HEK293T (cell line): Measurements from ENCODE around the gene CMKLR1.
A peak's percentile ranks its signal among the peaks of the same experiment; 100 is the strongest.

Experiments
- CTCF ChIA-PET: fragments of 350-600 bp; formaldehyde crosslinking; extraction: SDS; loops from one replicate; lab custom pipeline; 2021; ENCODE audit warnings: antibody characterized with exemption, inconsistent platforms; lab: Yijun Ruan, JAX
- POLR2A ChIA-PET: fragments of 350-600 bp; formaldehyde crosslinking; extraction: SDS; loops from one replicate; lab custom pipeline; 2020; ENCODE audit warnings: antibody characterized with exemption, inconsistent platforms; lab: Yijun Ruan, JAX
- DNase-seq: peaks from one replicate; pipeline ENCODE4 v3.0.0; 2012; ENCODE audit warnings: mixed read lengths; ENCODE audit errors: extremely low spot score
- ARNT ChIP-seq: fragments of 450-650 bp; IDR thresholded peaks from 2 replicates; pipeline ENCODE4 v1.6.1; 2017; ENCODE audit warnings: mild to moderate bottlenecking
- BHLHE40 ChIP-seq: fragments of 450-650 bp; IDR thresholded peaks from 2 replicates; pipeline ENCODE4 v1.6.1; 2016; ENCODE audit warnings: mild to moderate bottlenecking, moderate library complexity, borderline replicate concordance
- CTBP1 ChIP-seq: fragments of 450-650 bp; IDR thresholded peaks from 2 replicates; pipeline ENCODE4 v1.6.1; 2016; ENCODE audit warnings: borderline replicate concordance
- ELF4 ChIP-seq: fragments of 450-650 bp; IDR thresholded peaks from 2 replicates; pipeline ENCODE4 v1.6.1; 2017; ENCODE audit warnings: antibody characterized with exemption
- FOXA1 ChIP-seq: fragments of 450-650 bp; IDR thresholded peaks from 2 replicates; pipeline ENCODE4 v1.6.1; 2016; ENCODE audit warnings: mild to moderate bottlenecking
- FOXK2 ChIP-seq: fragments of 450-650 bp; IDR thresholded peaks from 2 replicates; pipeline ENCODE4 v1.6.1; 2016; ENCODE audit warnings: mild to moderate bottlenecking
- FOXM1 ChIP-seq: fragments of 450-650 bp; IDR thresholded peaks from 2 replicates; pipeline ENCODE4 v1.6.1; 2017; ENCODE audit warnings: mild to moderate bottlenecking, borderline replicate concordance
- HDGF ChIP-seq: fragments of 450-650 bp; IDR thresholded peaks from 2 replicates; pipeline ENCODE4 v1.6.1; 2017; ENCODE audit warnings: antibody characterized with exemption, borderline replicate concordance
- L3MBTL2 ChIP-seq: fragments of 450-650 bp; conservative IDR thresholded peaks from 2 replicates; pipeline ENCODE4 v1.6.1; 2016; ENCODE audit warnings: mild to moderate bottlenecking
- LEF1 ChIP-seq: fragments of 450-650 bp; IDR thresholded peaks from 2 replicates; pipeline ENCODE4 v1.6.1; 2017; ENCODE audit warnings: mild to moderate bottlenecking, borderline replicate concordance
- NFRKB ChIP-seq: fragments of 450-650 bp; IDR thresholded peaks from 2 replicates; pipeline ENCODE4 v1.6.1; 2016; ENCODE audit warnings: mild to moderate bottlenecking, moderate library complexity
- SP1 ChIP-seq: fragments of 450-650 bp; IDR thresholded peaks from 2 replicates; pipeline ENCODE4 v1.6.1; 2017
- SUZ12 ChIP-seq: fragments of 450-650 bp; IDR thresholded peaks from 2 replicates; pipeline ENCODE4 v1.6.1; 2016; ENCODE audit warnings: mild to moderate bottlenecking
- TARDBP ChIP-seq: fragments of 450-650 bp; IDR thresholded peaks from 2 replicates; pipeline ENCODE4 v1.6.1; 2016
- ZNF384 ChIP-seq: fragments of 450-650 bp; IDR thresholded peaks from 2 replicates; pipeline ENCODE4 v1.6.1; 2016
- TF ChIP-seq, protein P1 (sequence below): fragments of 450-650 bp; IDR thresholded peaks from 2 replicates; pipeline ENCODE4 v1.6.1; 2016

CMKLR1 gene

DNA sequence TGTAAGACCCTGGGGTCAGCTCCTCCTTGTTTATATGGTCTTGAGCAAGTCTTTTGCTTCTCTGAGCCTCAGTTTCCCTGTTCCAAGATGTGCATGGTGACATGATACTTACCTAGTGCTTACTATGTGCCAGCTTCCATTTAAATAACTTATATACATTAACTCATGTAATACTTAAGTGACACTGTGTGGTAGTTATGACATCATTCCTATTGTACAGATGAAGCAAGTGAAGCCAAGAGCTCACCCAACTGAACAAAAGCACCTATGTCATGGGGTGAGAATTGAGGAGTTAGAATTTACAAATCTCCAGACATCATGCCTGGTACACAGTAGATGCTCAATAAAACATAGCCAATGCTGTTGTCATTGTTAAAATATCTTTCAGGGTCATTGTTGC is 41.3 kb upstream of the CMKLR1 start:
- DNase-seq = no peak
- CTCF ChIA-PET = no interaction called here
- POLR2A ChIA-PET = no interaction called here
- TF ChIP-seq ZNF384 (no peak), CTBP1 (no peak), FOXA1 (no peak), FOXM1 (no peak), HDGF (no peak), ELF4 (no peak), SP1 (no peak), ARNT (no peak), NFRKB (no peak), L3MBTL2 (no peak), FOXK2 (no peak), LEF1 (no peak), BHLHE40 (no peak), SUZ12 (no peak), TARDBP (no peak)
- TF ChIP-seq, protein P1, sequence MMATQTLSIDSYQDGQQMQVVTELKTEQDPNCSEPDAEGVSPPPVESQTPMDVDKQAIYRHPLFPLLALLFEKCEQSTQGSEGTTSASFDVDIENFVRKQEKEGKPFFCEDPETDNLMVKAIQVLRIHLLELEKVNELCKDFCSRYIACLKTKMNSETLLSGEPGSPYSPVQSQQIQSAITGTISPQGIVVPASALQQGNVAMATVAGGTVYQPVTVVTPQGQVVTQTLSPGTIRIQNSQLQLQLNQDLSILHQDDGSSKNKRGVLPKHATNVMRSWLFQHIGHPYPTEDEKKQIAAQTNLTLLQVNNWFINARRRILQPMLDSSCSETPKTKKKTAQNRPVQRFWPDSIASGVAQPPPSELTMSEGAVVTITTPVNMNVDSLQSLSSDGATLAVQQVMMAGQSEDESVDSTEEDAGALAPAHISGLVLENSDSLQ = no peak

DNA sequence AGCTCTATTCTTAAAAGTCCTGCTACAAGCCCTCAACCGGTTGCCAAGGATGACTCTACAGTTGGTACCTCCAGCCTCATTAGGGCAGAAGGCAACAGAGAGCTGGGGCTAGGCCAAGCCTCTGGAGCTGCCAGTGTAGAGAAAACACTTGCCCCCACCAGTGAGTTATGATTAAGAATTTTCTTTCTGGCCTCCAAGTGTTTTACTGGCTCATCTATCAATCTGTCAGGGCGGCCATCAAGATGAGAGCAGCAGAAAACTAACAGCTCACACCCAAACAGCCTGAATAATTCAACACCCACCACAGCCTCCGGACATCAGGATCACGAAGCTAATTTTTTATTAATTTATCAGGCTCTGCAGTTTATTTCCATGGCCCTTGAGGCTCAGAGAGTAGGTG is 40.7 kb upstream of the CMKLR1 start:
- POLR2A ChIA-PET = no interaction called here
- DNase-seq = no peak
- CTCF ChIA-PET = no interaction called here

DNA sequence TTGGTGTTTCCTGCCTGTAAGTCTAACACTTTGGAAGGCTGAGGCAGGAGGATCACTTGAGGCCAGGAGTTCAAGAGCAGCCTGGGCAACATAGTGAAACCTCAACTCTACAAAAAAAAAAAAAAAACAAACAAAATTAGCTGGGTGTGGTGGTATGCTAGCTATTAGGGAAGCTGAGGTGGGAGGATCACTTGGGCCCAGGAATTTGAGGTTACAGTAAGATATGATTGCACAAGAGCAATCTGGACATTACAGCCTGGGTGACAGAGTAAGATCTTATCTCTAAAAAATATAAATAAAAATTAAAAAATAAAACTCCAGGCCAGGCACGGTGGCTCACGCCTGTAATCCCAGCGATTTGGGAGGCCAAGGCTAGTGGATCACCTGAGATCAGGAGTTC is 39.8 kb upstream of the CMKLR1 start:
- ChIA-PET CTCF (no interaction called here), POLR2A (no interaction called here)
- no peak for DNase-seq
- TF ChIP-seq LEF1 = no peak
- no peak for TF ChIP-seq HDGF
- no peak for TF ChIP-seq BHLHE40
- no peak for TF ChIP-seq ZNF384
- no peak for TF ChIP-seq L3MBTL2
- TF ChIP-seq FOXM1 = no peak
- TF ChIP-seq, protein P1 = no peak
- TF ChIP-seq CTBP1 = no peak
- no peak for TF ChIP-seq SUZ12
- TF ChIP-seq FOXA1 = no peak
- no peak for TF ChIP-seq SP1
- TF ChIP-seq ELF4 = no peak
- TF ChIP-seq NFRKB = no peak
- TF ChIP-seq TARDBP = no peak
- no peak for TF ChIP-seq FOXK2
- no peak for TF ChIP-seq ARNT

More for the DNA sequence above, 40.7 kb upstream of the CMKLR1 start:
- no peak for TF ChIP-seq TARDBP
- TF ChIP-seq FOXK2 = no peak
- TF ChIP-seq, protein P1 = 0 out of 2 replicates have a peak, but pooled peaks have one; percentile 5

DNA sequence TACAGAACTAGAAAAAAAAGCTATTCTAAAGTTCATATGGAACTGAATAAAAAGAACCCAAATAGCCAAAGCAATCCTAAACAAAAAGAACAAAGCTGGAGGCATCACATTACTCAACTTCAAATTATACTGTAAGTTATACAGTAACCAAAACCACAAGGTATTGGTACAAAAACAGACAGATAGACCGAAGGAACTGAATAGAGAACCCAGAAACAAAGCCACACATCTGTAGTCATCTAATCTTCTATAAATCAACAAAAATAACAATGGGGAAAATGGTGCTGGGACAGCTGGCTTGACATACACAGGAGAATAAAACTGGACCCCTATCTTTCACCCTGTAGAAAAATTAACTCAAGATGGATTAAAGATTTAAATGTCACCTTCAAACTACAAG is 38.1 kb upstream of the CMKLR1 start:
- ChIA-PET CTCF (no interaction called here), POLR2A (no interaction called here)
- DNase-seq = no peak
- TF ChIP-seq FOXM1 (no peak), FOXK2 (no peak)

DNA sequence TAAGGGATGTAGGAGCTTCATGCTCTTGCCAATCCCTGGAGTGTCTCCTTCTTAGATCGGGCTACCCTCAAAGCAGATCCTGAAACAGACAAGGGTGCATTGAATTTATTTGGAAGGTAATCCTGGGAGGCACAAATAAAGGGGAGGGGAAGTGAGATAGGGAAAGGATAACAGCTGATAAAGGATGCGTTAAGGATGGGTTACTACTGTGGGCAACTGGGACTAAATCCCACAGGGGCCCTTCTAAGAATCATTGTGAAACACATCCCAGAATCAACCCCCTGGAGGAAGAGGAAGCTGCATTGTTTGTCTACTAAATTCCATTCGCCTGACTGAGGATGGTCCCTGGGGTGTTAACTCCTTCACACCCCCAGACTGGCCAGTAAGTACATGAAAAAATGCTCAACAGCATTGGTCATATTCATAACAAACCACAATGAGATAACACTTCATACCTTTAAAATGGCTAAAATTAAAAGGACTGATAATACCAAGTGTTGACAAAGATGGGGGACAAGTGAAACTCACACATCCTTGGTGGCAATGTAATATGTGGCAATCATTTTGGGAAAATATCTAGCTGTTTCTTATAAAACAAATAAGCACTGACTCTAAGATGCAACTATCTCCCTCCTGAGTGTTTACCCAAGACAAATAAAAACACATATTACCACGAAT is 37.0 kb upstream of the CMKLR1 start:
- TF ChIP-seq ARNT (no peak), FOXM1 (no peak), SUZ12 (no peak), NFRKB (no peak), BHLHE40 (no peak), LEF1 (no peak), CTBP1 (no peak), FOXA1 (no peak), ZNF384 (no peak), L3MBTL2 (no peak), HDGF (no peak), SP1 (no peak), ELF4 (no peak), TARDBP (no peak), FOXK2 (no peak)
- TF ChIP-seq, protein P1 = no peak
- CTCF ChIA-PET = no interaction called here
- POLR2A ChIA-PET = no interaction called here

More for the DNA sequence above, 37.0 kb upstream of the CMKLR1 start:
- no peak for DNase-seq
